CD4-positive, CD25-positive, alpha-beta regulatory T cell (primary cell): Measurements from ENCODE around the gene ASXL2. TPM values are rescaled to one million over a fixed set of nuclear protein-coding genes. Genes with fewer than 3 reads are reported as not detected.
"Not testable (repeated sequence)": the region's sequence is repeated elsewhere in the genome, so short reads cannot be mapped to it uniquely, and the experiment has no call there.

Experiments
- ATAC-seq, 2 donors: fragments of 150-1000 bp; cut with Tn5 transposase; one replicate each; pipeline ENCODE4 v1.10.0; 2021; ENCODE audit warnings: low read depth in 2 of 2, moderate number of reproducible peaks in 2 of 2, moderate library complexity in 1 of 2
- DNase-seq, 3 donors: peaks; one replicate each; pipeline versions ENCODE4 v3.0.0 to v3.0.0-alpha.2; 2012 to 2022; ENCODE audit warnings: mixed read lengths in 1 of 3
- H3K27ac ChIP-seq: one replicate; pipeline ENCODE4 v1.7.0; 2013; ENCODE audit warnings: mild to moderate bottlenecking, low read length; ENCODE audit not compliant: insufficient read depth, poor library complexity, severe bottlenecking
- H3K27me3 ChIP-seq: one replicate; pipeline ENCODE4 v1.7.0; 2013; ENCODE audit warnings: low read length; ENCODE audit not compliant: control insufficient read depth, insufficient read depth
- H3K36me3 ChIP-seq: one replicate; pipeline ENCODE4 v1.7.0; 2013; ENCODE audit warnings: mild to moderate bottlenecking, low read length, moderate library complexity; ENCODE audit not compliant: control insufficient read depth, insufficient read depth
- H3K4me1 ChIP-seq: 2 replicates; pipeline ENCODE4 v1.7.0; 2013; ENCODE audit warnings: mild to moderate bottlenecking, low read length; ENCODE audit not compliant: insufficient read depth, control insufficient read depth, poor library complexity, severe bottlenecking
- H3K4me3 ChIP-seq: one replicate; pipeline ENCODE4 v1.7.0; 2013; ENCODE audit warnings: low read depth, mild to moderate bottlenecking, low read length, moderate library complexity
- H3K9me3 ChIP-seq, 2 experiments: 1 replicate in 1 of 2; 2 replicates in 1 of 2; pipeline ENCODE4 v1.7.0; 2013; ENCODE audit warnings: low read length in 2 of 2, mild to moderate bottlenecking in 1 of 2, moderate library complexity in 1 of 2; ENCODE audit not compliant: control insufficient read depth in 2 of 2
- H3K27ac Mint-ChIP-seq, 3 donors: one replicate each; pipeline ENCODE4 v1.8.0; 2020 to 2022; ENCODE audit warnings: mild to moderate bottlenecking in 3 of 3, mixed read lengths in 3 of 3, moderate library complexity in 2 of 3
- H3K27me3 Mint-ChIP-seq: one replicate; pipeline ENCODE4 v1.8.0; 2022; ENCODE audit warnings: mild to moderate bottlenecking, mixed read lengths
- H3K36me3 Mint-ChIP-seq: one replicate; pipeline ENCODE4 v1.8.0; 2020; ENCODE audit warnings: mixed read lengths
- H3K4me1 Mint-ChIP-seq, 4 donors: one replicate each; pipeline ENCODE4 v1.8.0; 2020 to 2022; ENCODE audit warnings: mixed read lengths in 4 of 4, mild to moderate bottlenecking in 1 of 4
- H3K4me3 Mint-ChIP-seq, 4 donors: one replicate each; pipeline ENCODE4 v1.8.0; 2020 to 2022; ENCODE audit warnings: mild to moderate bottlenecking in 4 of 4, mixed read lengths in 4 of 4, moderate library complexity in 3 of 4
- H3K9me3 Mint-ChIP-seq, 7 donors: one replicate each; pipeline ENCODE4 v1.8.0; 2020 to 2022; ENCODE audit warnings: mixed read lengths in 7 of 7, mild to moderate bottlenecking in 3 of 7, moderate library complexity in 2 of 7
- polyA plus RNA-seq, 4 donors: library from polyadenylated mRNA; unstranded; fragments of 300-500 nt; fragmentation: Illumina TruSeq; gene quantifications; one replicate each; pipeline ENCODE4 v1.2.3, GENCODE V29; 2021
- total RNA-seq: library from RNA; stranded (reverse); gene quantifications from one replicate; pipeline ENCODE4 v1.2.3, GENCODE V29; 2022

The ASXL2 gene
- total and polyA plus RNA-seq, 5 donors from 2014 or later: 6.8 to 48.6 (median 8.2) TPM

DNA sequence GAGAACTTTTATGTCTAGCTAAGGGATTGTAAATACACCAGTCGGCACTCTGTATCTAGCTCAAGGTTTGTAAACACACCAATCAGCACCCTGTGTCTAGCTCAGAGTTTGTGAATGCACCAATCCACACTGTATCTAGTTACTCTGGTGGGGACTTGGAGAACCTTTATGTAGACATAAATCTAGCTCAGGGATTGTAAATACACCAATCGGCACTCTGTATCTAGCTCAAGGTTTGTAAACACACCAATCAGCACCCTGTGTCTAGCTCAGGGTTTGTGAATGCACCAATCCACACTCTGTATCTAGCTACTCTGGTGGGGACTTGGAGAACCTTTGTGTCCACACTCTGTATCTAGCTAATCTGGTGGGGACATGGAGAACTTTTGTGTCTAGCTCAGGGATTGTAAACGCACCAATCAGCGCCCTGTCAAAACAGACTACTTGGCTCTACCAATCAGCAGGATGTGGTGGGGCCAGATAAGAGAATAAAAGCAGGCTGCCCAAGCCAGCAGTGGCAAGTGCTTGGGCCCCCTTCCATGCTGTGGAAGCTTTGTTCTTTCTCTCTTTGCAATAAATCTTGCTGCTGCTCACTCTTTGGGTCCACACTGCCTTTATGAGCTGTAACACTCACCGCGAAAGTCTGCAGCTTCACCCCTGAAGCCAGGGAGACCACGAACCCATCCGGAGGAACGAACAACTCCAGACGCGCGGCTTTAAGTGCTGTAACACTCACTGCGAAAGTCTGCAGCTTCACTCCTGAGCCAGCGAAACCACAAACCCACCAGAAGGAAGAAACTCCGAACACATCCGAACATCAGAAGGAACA lies 37.9 kb upstream of the ASXL2 start:
- H3K36me3 ChIP-seq, H3K4me1 ChIP-seq, H3K9me3 Mint-ChIP-seq, ATAC-seq, H3K36me3 Mint-ChIP-seq, H3K9me3 ChIP-seq, H3K27ac ChIP-seq, H3K27me3 ChIP-seq, H3K27me3 Mint-ChIP-seq: not testable (repeated sequence)
- peaks cover 6 to 14% (median 9%) of the 10 kb centered on the region in 4 donors for H3K4me1 Mint-ChIP-seq
- DNase-seq: peak in 2 of 3 donors; percentile 41 to 58
- H3K27ac Mint-ChIP-seq: peak overlapping the region; percentile 80 to 95 (median 83)
- peak overlapping the region; percentile 50 to 92 (median 87) for H3K4me3 Mint-ChIP-seq
- H3K4me3 ChIP-seq: peak overlapping the region; percentile 62

DNA sequence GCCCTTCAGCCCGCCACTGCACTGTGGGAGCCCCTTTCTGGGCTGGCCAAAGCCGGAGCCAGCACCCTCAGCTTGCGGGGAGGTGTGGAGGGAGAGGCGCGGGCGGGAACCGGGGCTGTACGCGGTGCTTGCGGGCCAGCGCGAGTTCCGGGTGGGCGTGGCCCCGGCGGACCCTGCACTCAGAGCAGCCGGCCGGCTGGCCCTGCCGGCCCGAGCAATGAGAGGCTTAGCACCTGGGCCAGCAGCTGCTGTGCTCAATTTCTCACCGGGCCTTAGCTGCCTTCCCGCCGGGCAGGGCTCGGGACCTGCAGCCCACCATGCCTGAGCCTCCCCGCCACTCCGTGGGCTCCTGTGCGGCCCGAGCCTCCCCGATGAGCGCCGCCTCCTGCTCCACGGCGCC lies 37.1 kb upstream of the ASXL2 start:
- DNase-seq, H3K36me3 ChIP-seq, H3K27ac Mint-ChIP-seq, H3K4me3 Mint-ChIP-seq, H3K27me3 Mint-ChIP-seq, H3K4me1 ChIP-seq, H3K4me3 ChIP-seq, H3K27me3 ChIP-seq, H3K36me3 Mint-ChIP-seq, ATAC-seq, H3K9me3 Mint-ChIP-seq, H3K9me3 ChIP-seq, H3K27ac ChIP-seq: not testable (repeated sequence)
- H3K4me1 Mint-ChIP-seq: peaks cover 6 to 14% (median 9%) of the 10 kb centered on the region in 4 donors

DNA sequence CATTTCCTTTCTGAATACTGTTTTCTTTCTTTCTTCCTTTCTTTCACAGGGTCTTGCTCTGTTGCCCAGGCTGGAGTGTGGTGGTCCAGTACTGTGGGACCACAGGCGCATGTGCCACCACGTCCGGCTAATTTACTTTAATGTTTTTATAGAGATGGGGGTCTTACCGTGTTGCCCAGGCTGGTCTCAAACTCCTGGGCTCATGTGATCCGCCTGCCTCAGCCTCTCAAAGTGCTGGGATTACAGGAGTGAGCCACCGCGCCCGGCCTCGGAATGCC lies 35.3 kb upstream of the ASXL2 start:
- Mint-ChIP-seq H3K4me1 (peaks cover 6 to 14% (median 9%) of the 10 kb centered on the region in 4 donors), H3K27ac (peak overlapping the region in 1 of 3 donors; percentile 65), H3K4me3 (peak overlapping the region in 1 of 4 donors; percentile 29)
- not testable (repeated sequence) for DNase-seq, H3K36me3 Mint-ChIP-seq, H3K9me3 ChIP-seq, H3K27ac ChIP-seq, ATAC-seq, H3K27me3 ChIP-seq, H3K4me3 ChIP-seq, H3K9me3 Mint-ChIP-seq, H3K27me3 Mint-ChIP-seq, H3K4me1 ChIP-seq, H3K36me3 ChIP-seq

DNA sequence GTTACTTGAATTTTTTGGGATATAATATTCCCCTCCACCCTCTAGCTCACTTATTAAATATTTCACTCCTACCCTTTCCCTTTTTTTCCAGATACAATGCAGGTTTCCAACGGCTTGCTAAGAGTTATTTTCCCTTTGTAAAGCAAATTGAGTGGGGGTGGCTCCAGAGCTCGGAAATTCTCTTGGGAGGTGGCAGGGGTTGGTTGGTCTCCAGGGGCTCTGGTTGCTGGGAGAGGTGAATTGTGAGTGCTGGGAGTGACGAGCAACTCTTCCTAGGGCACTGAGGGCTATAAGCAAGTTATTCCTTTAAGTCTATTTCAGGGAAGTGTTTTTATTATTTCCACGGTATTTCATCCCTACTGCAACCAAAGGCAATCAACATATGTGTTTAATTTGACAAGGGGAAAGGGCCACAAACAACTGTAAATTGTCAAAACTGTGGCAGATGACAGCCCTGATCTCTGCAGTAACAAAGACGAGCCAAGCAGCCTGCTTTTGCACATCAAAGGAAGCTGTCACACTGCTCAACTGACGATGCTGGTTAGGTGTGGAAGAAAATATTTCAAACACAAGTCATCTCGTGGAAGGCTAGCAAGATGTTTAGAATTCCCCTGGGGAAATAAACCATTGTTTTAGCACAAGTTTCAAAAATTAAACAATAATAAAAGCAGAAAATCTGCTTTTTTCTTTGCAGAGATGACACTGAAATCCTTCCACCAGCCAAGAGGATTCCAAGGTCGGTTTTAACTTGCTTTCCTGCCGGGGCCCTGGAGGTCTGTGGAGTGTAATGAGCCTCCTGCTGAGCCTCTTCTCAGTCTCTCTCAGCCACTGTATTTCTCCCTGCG lies 34.8 kb upstream of the ASXL2 start:
- no peak for DNase-seq
- ATAC-seq: no peak
- H3K27me3 Mint-ChIP-seq: no peaks in the 10 kb centered on the region

DNA sequence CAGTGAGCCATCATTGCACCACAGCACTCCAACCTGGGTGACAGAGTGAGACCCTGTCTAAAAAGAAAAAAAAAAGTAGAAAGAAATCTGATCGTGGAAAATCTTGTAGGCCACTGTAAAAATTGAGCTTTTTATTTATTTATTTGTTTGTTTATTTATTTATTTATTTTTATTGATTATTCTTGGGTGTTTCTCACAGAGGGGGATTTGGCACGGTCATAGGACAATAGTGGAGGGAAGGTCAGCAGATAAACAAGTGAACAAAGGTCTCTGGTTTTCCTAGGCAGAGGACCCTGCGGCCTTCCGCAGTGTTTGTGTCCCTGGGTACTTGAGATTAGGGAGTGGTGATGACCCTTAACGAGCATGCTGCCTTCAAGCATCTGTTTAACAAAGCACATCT lies 31.3 kb upstream of the ASXL2 start:
- not testable (repeated sequence) for H3K4me3 ChIP-seq, ATAC-seq, H3K36me3 Mint-ChIP-seq, H3K36me3 ChIP-seq, H3K4me1 Mint-ChIP-seq, H3K27ac Mint-ChIP-seq, H3K4me1 ChIP-seq, H3K9me3 Mint-ChIP-seq, H3K9me3 ChIP-seq, H3K4me3 Mint-ChIP-seq, DNase-seq, H3K27me3 ChIP-seq, H3K27ac ChIP-seq, H3K27me3 Mint-ChIP-seq

More for the DNA sequence above, 34.8 kb upstream of the ASXL2 start:
- Mint-ChIP-seq H3K4me3 (peak overlapping the region in 1 of 4 donors; percentile 29), H3K36me3 (no peaks in the 10 kb centered on the region), H3K27ac (peak overlapping the region in 1 of 3 donors; percentile 65), H3K9me3 (no peaks in the 10 kb centered on the region), H3K4me1 (peaks cover 6 to 14% (median 9%) of the 10 kb centered on the region in 4 donors)
- Histone ChIP-seq H3K36me3 (no peaks in the 10 kb centered on the region), H3K27me3 (no peaks in the 10 kb centered on the region), H3K4me3 (no peak overlapping the region), H3K9me3 (no peaks in the 10 kb centered on the region), H3K4me1 (no peaks in the 10 kb centered on the region), H3K27ac (no peak overlapping the region)

DNA sequence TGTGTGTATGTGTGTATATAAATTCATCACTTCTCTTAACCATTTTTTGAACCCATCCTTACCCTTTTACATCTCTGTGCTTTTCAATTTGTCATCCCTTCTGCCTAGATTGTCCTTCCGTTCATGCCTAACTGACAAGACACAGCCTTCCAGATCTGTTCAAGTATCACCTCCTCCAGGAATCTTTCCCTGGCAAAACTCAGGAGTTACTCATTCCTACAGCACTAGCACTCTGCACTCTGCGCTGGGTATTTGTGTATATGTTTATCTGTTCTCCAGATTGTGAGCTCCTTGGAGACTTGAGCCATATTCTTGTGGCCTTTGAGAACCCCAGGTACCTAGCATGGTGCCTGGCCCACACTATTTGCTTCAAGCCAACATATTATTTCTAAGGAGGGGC lies 26.8 kb upstream of the ASXL2 start:
- ATAC-seq: no peak
- no peak overlapping the region for H3K27ac Mint-ChIP-seq
- no peak for DNase-seq

DNA sequence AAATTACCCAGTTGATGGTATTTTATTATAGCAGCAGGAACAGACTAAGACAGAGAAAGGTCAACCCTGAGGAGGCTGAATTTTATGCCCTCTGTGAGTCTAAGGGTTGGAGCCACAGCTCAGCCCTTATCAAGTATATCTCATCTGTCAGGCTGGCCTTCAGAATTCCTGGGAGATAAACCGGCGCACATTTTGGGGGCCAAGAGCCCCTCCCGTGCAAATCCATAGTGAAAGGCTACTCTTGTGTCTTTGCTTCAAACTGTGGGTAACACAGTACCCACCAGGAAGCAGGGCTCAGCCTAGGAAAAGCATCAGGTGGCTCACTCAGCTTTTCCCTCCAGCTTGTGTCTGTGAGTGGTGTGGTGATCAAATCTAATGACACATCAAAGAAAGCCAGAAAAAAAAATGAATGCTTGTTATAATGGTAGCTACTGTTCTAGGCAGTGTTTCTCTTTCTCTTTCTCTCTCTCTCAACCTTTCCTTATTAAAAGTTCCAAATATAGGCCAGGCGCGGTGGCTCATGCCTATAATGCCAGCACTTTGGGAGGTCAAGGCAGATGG lies 25.0 kb upstream of the ASXL2 start:
- H3K4me1 Mint-ChIP-seq: peaks cover 0 to 8% (median 0%) of the 10 kb centered on the region in 4 donors
- H3K36me3 ChIP-seq: no peaks in the 10 kb centered on the region
- H3K27me3 ChIP-seq: no peaks in the 10 kb centered on the region
- no peaks in the 10 kb centered on the region for H3K4me1 ChIP-seq
- no peak overlapping the region for H3K27ac Mint-ChIP-seq
- peaks cover 20% of the 10 kb centered on the region for H3K27me3 Mint-ChIP-seq
- no peaks in the 10 kb centered on the region for H3K9me3 ChIP-seq
- H3K27ac ChIP-seq: no peak overlapping the region
- H3K4me3 Mint-ChIP-seq: no peak overlapping the region
- no peak for DNase-seq
- no peaks in the 10 kb centered on the region for H3K36me3 Mint-ChIP-seq
- ATAC-seq: no peak
- peaks cover 0 to 1% (median 0%) of the 10 kb centered on the region in 7 donors for H3K9me3 Mint-ChIP-seq
- H3K4me3 ChIP-seq: no peak overlapping the region

More for the DNA sequence above, 26.8 kb upstream of the ASXL2 start:
- no peaks in the 10 kb centered on the region for H3K36me3 Mint-ChIP-seq
- H3K27ac ChIP-seq: no peak overlapping the region
- no peaks in the 10 kb centered on the region for H3K9me3 ChIP-seq
- H3K4me1 Mint-ChIP-seq: peaks cover 0 to 8% (median 0%) of the 10 kb centered on the region in 4 donors
- no peaks in the 10 kb centered on the region for H3K4me1 ChIP-seq
- H3K27me3 Mint-ChIP-seq: peaks cover 11% of the 10 kb centered on the region
- no peaks in the 10 kb centered on the region for H3K9me3 Mint-ChIP-seq
- H3K4me3 Mint-ChIP-seq: no peak overlapping the region
- no peak overlapping the region for H3K4me3 ChIP-seq
- H3K27me3 ChIP-seq: no peaks in the 10 kb centered on the region
- no peaks in the 10 kb centered on the region for H3K36me3 ChIP-seq
